ENCODE data around the gene LHFPL2.

LHFPL2 gene

DNA sequence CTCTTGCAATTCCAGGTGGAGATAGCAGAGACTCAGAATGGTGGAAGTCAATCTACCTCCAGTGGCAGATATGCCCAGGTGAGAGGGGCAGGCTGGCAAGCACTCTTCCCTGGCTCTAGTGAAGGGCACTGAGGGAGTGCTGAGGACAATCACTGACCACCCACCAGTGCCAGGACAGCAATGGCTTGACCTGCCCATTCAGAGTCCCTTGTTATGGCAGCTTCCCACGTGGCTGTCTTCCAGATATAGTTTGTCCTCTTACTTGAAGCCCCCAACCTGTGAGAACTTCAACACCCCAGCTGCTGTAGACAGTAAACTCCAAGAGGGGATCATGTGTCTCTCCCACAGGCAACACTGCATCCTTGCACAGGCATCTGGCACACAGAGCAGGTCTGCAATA lies 104.7 kb downstream of the LHFPL2 start:
- no peak for DNase-seq (ENCODE audit: low read depth)

DNA sequence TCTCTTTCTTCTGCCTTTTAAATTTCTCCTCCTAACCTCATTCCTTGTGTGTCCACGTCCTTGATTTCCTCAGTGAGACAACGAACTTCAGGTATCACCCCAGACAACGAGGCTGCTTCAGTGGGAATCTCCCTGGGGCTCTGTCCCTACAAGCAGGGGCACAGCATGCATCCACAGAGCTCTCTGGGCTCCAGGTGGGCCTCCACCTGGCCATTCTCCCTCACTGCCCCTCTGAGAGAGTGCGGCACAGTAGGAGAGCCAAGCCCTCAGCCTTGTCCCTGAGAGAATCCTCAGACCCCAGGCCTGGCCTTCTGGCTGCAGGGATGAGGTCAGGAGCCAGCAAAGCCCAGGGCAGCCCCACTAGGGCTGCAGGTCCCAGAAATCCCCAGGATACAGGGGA lies 105.3 kb downstream of the LHFPL2 start:
- DNase-seq (ENCODE audit: low read depth) = no peak

DNA sequence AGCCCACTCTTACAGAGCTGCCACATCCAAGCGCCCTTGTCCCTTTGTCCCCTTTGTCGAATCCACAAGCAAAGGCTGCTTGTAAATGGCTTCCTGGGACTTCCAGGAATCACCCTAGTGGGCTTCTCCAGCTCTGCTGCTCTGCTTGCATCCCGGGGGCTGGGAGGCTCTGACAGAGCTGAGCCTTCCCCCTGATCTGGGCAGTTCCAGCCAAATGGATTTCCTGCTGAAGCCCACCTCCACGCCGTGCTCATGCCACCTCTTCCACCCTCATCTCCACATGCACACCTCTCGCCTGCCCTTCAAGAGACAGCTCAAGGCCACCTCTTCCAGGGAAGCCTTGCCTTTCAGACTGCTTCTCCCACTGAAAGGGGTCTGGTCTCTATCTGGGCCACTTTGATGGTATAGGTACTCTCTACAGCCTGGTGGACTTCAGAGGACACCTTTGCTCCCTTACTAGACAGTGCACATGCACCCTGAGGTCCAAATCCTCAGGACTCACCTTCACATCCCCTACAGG lies 106.2 kb downstream of the LHFPL2 start:
- DNase-seq (ENCODE audit: low read depth) = no peak

DNA sequence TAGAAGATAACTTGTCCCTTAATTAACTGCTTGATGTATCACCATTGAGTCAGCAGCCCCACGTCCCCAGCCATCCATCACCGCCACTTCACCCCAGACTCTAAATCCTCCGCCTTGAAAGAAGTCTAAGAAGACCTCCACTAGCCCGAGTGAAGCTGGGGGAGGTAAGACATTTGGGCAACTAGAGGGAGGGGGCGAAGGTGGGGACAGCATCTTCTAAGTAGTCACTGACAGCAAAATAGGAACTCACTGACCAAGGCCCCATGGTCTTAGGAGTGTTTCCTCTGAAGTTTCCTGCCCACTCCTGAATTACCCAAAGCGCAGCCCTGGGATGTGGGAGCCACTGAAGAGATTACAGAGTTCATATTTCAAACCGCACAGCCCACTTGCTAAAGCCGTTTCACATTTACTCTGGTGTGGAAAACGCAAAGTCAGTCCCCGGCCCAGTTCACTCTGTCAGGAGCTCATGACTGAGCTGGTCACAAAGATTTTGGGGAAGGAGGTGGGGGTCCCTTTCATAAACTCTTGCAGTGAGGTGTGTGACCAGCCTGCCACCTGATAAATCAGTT lies 107.4 kb downstream of the LHFPL2 start:
- no peak for DNase-seq (ENCODE audit: low read depth)

DNA sequence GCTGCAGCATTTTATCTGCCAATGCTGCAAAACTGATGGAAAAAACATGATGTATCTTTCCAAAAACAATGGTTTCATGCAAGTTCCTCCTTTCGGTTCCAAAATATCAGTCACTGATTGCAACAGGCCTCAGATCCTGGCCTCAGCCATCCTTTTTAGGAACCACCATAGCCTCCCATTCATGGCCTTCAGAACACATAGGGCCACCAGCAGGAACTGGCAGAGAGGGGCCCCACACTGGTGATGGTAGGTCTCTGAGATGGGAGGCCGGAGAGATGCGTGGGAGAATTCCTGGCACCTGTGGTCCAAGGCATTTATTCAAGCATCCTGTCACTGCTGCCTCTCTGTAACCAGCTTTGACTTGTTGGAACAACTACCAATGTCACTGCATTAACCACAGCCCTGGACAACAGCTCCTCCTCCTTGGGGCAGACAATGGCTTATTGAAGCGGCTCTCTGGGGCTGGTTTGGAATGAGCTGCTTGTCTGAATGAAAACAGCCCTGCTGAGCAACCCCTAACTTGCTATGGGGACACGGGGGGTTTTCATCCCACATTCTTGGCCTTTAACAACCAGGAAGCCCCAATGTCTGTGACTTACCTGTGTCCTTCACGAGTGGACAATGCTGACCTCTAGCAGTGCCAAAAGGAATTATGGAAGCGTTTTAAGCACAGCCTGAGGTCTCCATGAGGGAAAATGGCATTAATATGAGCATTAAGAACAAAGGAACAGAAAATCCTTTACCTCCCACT lies 108.1 kb downstream of the LHFPL2 start:
- no peak for DNase-seq (ENCODE audit: low read depth)

DNA sequence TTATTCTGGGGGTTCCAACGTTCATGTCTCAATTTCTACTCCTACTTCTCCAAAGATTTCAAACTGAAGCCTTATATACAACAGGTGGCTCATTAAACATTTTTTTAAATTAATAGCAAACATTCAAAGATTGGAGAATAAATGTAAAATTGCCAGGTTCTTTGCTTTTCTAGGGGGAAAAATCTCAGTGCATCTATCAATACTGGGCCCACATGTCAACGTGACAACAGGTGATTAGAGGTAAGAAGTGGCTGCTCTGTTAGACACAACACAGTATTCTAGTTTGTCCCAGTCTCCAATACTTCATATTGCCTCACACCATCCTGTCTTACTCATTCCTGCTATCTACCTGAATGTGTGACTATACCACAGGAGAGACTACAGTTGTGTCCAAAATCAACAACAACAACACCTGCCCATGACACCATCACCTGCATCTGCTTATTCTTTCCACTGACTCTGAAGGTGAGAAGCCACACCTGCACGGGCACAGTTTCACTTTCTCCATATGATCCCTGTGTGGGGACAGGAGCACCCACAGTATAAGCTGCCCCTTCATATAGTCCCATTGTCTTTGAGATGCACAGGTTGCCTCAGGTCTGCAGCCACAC lies 110.2 kb downstream of the LHFPL2 start:
- DNase-seq (ENCODE audit: low read depth) = no peak

DNA sequence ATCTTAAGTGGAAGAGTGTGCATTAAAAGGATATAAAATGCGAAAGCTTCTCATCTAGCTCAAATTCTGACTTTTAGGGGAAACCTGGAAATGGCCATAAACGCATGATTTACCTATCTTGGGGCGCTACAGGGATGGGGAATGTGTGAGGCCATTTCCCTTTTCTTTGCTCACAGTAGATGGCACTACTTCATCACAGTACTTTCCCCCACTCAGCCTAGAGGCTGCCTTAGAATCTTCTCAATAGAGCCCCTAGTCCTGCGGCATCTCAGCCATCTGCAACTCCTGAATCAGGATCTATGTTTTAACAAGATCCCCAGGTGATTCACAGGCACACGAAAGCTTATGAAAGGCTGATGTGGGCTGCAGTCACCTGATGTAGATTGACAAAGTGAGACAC lies 110.8 kb downstream of the LHFPL2 start:
- DNase-seq (ENCODE audit: low read depth) = no peak

DNA sequence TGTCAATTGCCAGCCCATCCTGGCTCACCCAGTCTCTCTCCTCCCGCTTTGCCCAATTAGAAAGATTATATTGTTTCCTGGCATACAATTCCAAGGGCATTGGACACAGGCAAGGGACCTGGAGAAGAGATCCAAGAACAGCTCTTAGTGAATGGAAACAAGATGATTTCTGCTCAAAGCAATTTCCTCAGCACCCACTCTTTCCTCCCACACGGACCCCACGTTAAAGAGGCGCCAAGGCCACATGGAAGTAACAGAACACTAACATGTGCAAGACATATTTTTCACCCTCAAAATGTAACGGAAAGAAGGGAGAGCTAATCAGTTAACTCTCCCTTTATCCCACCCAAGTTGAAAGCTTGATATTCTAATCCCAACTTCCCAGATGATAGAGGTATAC lies 111.2 kb downstream of the LHFPL2 start:
- DNase-seq (ENCODE audit: low read depth) = no peak

DNA sequence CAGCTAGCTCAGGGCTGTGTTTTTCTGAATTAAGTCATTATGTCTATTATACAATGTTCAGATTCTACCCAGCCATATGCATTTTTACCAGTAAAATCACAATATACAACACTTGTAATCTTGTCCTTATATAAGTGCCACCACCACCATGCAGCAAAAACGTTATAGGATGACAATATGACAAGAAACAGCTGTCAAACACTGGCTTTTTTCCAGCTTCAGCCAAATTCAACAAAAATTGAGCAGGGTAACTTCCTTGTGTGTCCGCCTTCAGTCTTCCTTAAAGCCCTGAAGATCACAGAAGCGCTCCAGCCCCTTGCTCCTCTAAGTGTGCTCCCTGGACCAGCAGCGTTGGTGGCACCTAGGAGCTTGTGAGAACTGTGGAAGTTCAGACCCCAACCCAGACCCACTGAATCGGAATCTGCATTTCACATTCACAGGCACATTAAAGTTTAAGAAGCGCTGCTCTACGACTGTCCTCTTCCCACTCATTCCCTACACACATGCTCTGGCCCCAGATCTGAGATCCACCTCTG lies 111.8 kb downstream of the LHFPL2 start:
- DNase-seq (ENCODE audit: low read depth) = no peak

DNA sequence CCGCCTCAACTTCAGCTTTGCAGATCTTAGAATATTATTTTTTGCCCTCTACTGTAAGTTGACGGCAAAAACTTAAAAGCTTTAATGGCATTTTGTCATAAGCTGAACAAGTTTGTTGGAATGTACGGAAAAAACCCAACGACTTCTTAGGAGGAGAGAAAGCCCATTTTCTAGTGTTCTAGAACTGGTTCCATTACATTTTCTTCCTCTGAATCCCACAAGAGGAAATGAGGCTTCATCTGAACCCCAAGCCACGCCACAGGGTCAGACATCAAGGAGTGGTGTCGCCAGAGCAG lies 113.7 kb downstream of the LHFPL2 start:
- no peak for DNase-seq (ENCODE audit: low read depth)

DNA sequence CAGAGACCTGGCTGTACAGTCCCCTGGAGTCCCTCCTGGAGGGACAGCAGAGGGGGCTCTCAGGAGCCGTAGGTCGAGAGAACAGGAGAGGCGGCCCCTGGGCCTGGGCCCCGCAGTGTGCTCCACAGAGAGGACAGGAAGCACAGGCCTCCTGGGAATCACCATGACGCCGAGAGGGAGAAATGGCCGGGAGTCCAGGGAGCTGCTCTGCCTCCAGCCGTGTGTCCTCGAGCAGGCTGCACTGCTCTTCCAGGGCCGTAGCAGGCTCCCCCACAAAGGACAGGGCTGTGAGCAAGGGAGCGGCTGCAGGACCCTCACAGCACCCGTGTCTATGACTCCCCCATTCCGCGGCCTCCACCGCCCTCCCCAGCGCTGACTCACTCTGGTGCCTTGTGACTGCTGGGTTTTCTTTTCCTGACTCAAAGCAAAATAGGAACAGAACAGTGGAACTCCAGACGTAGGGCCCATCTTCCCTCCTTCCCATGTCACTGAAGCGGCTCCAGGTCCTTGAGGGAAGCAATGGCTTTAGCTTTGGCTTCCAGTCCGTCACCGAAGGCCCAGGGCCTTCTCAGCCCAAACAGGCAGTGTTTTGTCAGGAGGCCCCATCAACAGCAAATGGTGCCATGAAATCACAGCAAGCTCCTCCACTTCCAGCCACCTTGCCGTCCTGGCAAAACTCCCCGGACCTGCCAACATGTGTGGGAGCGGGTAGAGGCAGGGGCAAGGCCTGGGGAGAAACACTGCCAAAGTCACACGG lies 114.2 kb downstream of the LHFPL2 start:
- no peak for DNase-seq (ENCODE audit: low read depth)

DNA sequence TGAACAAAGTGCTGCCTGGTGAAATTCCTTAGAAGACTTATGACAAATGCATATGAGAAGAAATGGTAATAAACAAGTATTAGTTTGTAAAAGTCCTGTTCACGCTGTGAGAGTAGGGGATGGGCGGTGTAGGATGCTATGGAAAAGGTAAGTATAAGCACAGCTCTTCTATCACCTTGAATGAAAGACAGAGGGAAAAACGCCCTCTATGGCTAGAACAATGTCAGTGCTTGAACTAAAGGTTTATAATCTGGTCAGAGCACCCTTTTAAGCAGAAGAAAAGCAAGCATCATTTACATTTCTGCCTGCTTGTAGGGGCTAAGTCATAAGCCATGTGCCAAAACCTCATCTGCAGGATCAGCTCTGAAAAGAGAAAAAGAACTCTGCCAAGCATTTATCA lies 115.2 kb downstream of the LHFPL2 start:
- no peak for DNase-seq (ENCODE audit: low read depth)

DNA sequence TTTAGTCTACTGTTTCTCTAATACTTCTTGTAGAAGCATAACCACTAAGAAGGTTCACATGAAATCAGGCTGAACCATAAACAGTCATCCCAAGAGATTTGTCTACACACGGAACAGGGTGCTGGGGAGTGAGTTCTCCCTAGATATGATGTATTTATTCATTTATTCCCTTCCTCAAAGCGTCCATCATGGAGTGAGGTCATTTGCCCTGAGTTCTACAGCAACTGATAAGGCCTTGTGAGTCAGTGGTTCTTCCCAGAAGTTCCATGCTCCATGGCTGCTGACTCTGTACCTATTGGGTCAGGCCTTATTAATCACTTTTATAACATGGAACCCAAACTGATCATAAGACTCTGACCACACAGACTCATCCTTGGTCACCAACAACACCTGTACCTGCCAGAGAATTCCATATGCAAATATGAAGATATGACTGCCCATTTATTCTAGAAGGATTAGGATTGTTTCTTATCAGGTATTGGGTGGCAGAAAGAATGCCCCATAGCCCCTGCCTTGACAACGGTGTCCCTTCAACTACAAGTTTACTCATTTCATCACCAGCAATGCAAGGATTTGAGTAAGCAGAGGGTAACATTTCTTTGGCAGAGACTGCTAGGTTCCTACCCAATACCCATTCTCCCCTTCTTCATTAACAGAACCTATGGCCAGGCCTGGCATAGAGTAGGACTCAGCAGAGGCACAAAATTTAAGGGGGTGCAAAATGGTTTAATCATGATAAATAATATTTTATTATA lies 118.1 kb downstream of the LHFPL2 start:
- no peak for DNase-seq (ENCODE audit: low read depth)

DNA sequence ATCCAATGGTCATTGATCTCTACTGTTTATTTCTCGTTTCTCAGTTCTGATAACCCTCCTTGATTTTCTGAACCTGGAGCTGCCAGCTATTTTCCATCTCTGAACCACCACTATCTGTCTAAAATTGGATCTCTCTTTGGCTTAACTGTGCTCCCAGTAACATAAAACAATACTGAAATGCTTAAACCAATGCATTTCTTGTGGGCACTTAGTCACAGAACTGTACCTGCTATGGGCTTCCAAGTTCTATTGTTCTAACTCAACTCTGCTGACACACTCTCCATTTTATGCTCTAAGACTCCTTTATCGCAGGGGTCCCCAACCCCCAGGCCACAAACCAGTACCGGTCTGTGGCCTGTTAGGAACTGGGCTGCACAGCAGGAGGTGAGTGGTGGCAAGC lies 120.6 kb downstream of the LHFPL2 start:
- no peak for DNase-seq (ENCODE audit: low read depth)

DNA sequence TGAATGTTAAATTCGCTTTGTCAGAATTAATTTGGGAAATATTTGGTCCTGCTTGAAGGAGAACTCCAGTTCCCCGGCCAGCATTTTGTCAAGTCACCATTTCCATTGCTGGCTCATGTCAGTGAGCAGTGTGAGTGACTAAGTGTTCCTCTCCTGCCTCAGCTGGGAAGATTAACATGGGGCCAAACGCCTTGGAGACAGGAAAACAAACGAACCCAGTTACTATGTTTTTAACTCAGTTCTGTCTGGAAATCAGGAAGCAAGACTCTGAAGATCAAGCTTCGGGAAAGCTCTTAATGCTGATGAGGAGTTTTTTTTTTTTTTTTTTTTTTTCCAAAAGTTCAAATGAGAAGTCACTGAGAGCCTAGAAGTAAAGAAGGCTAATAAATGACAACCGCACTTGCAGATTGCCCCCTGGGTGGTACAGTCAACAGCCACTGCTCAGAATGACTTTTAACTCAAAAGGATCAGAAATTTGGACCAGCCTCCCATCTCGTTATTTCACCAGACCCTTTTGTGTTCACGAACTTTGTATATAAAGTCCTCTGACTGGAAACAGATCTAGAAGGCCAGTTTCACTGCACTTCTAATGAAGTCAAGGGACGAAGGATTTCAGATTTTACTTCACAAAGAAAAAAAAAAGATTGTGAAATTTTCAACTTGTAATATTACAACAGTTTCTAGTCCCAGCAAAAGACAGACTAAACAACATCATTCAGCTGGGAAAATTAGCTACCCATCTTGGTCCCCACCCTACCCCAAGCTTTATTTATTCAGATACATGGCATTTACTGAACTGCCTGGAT lies 121.3 kb downstream of the LHFPL2 start:
- DNase-seq (ENCODE audit: low read depth) = no peak

DNA sequence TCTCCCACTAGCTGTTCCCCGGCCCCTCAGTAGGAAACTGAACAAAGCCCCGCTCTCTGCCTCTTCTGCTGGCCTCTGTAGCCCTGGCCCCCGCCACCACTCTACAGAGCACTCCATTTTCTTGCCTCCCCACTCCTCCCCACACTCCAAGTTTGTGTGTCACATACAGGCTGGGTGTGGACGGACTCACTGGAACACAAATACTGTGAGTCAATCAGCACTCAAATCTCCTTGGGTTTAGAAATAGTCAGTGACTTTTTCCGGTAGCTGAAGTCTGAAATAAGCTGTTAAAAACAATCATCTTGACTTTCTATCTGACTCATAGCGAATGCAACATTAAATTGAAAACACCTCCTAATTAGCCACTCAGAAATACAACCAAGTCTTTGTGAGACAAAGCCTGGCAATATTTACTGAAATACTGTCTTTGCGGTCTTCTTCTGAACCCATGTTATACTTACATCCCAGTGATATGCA lies 122.5 kb downstream of the LHFPL2 start:
- no peak for DNase-seq (ENCODE audit: low read depth)

DNA sequence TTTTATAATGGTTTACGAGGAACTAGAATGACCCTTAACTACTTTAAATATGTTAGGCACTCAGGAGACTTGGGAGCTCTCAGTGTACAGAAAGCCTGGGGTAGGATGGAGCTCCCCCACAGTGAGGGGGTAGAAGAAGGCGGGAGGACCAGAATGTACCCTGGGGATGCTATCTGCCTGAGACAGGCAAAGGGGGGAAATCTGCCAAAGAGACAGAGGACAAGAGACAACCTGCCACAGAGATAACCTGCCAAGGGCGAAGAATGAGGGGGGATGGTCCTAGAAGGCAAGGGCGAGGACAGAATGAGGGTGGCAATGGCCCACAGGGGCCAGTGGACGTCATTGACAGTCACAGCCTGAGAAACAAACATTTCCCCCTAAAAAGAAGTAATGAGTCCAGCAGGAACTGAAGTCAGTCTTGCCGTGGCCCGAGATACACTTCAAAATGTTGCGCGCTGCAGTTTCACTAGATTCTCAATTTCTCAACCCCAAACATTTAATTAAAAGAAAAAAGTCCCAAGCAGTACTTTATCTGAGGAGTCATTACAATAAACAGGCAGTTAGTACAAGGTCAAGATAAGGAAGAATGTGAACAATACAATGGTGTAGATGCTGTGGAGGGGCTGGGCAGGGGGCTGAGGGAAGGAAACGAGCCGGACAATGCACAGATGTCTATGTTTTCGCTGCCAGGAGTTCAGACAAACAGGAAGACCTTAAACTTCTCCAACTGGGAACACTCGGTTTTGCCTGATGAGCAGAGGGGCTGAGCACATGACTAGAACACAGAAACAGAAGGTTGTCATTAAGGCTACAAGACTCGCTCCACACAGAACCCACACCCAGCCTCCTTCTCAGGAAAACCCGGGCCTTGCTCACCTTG lies 125.0 kb downstream of the LHFPL2 start:
- DNase-seq (ENCODE audit: low read depth) = no peak

DNA sequence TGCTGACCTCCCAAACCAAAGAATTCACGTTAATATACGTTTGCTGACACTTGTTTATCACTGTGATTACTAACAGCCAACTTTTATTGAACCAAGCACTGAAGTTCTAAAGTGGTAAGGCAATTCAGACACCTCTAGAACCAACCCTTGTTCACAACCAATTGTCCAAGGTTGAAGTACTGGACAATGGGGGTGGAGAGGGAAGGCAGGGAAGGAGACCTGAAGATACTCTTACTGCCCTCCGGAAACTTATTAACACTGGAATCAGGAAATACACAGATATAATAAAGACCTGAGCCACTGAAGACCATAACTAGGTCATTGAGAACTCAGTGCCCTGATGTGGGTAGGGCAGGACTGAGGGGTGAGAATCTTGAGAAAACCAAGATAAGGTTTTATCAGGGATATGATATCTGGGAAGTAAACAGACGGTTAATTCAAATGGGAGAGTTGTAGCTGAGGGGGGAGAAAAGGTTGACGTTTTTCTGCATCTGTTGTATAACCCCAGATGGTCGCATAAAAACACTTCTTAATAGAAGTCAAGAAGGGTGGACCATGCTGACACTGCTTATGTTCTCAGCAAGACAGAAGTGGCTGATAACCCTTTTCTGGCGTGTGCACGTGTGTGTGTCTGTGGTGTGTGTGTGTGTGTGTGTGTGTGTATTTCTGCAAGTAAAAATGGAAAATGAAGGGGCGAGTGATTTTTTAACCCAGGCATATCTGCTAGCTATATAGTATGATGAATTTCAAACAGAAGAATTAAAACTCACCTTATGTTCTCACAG lies 125.9 kb downstream of the LHFPL2 start:
- no peak for DNase-seq (ENCODE audit: low read depth)

DNA sequence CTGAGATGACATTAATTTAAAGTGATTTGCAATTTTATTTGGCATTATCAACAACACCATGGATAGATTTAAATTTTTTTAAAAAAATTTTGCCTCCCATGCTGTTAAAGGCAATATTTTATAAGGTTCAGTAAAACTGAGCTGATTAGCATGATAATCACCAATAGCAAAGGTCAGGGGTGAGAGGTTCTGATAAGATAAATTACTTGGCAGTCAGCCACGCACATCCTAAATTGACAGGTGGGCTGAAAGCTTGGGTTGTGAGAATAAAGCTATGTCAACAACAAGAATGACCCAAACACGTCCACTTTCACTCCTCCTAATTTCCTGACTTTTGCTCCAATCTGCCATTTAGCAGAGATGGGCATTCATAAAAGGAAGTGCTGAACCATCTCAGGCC lies 127.1 kb downstream of the LHFPL2 start:
- DNase-seq (ENCODE audit: low read depth) = no peak

All from activated gamma-delta T cell treated with anti-CD3 and anti-CD28 coated beads, Interleukin-2, amount 50 U/mL, for 16 hours (primary cell).